Spleen (tissue), 7 donors: Measurements from ENCODE around the gene ERGIC1.

Source experiments
- POLR2A ChIP-seq, 3 donors: fragments of 450-650 bp; IDR thresholded peaks; one replicate each; pipeline ENCODE4 v1.5.1; 2017; ENCODE audit warnings: antibody characterized with exemption in 3 of 3, mild to moderate bottlenecking in 1 of 3
- POLR2AphosphoS5 ChIP-seq, 3 donors: sonication (generic); formaldehyde crosslinking; IDR thresholded peaks; one replicate each; pipeline ENCODE4 v1.5.1; 2017; ENCODE audit warnings: antibody characterized with exemption in 3 of 3
- TF ChIP-seq, protein P1 (sequence below), 11 experiments: fragments of 200-600 bp in 7 of 11; fragments of 450-650 bp in 4 of 11; sonication (generic) in 4 of 11; IDR thresholded peaks in 8 of 11; conservative IDR thresholded peaks in 3 of 11; 1 replicate in 7 of 11; 2 replicates in 4 of 11; pipeline versions ENCODE4 v1.4.0 to v1.8.0; 2016 to 2021; ENCODE audit warnings: antibody characterized with exemption in 11 of 11, inconsistent platforms in 4 of 11, mild to moderate bottlenecking in 1 of 11
- donor health status: DM: no; HTN: no; CAD: no; lungs with moderate emphysema.
- donor health status: DM: no; HTN: no; CAD: no.
- donor health status: DM: no; HTN: no; CAD: no.

DNA sequence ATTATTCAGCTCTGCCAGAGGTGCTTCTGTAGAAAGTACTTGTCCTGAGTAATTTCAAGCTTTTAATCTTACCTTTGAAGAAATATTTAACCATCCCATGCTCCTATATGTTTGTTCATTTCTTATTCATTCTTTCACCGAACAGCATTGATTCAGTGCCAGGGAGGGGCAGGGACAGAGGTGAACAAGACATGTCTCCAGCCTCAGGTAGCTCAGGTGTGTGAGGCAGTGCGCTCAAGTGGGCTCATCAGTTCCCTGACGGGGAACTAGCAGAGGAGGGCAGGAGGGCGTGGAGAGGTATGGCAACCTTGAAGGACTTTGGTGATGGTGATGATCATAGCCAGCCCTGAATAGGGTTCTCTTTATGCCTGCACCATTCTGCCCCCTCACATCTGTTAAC, 25.9 kb downstream of the ERGIC1 start:
- TF ChIP-seq, protein P1, sequence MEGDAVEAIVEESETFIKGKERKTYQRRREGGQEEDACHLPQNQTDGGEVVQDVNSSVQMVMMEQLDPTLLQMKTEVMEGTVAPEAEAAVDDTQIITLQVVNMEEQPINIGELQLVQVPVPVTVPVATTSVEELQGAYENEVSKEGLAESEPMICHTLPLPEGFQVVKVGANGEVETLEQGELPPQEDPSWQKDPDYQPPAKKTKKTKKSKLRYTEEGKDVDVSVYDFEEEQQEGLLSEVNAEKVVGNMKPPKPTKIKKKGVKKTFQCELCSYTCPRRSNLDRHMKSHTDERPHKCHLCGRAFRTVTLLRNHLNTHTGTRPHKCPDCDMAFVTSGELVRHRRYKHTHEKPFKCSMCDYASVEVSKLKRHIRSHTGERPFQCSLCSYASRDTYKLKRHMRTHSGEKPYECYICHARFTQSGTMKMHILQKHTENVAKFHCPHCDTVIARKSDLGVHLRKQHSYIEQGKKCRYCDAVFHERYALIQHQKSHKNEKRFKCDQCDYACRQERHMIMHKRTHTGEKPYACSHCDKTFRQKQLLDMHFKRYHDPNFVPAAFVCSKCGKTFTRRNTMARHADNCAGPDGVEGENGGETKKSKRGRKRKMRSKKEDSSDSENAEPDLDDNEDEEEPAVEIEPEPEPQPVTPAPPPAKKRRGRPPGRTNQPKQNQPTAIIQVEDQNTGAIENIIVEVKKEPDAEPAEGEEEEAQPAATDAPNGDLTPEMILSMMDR (IDR thresholded peaks at IDR 0.05 in 8 of 11, conservative IDR thresholded peaks at IDR 0.05 in 3 of 11), result no peak
- no peak for TF ChIP-seq POLR2A (IDR thresholded peaks at IDR 0.05)
- TF ChIP-seq POLR2AphosphoS5 (IDR thresholded peaks at IDR 0.05), result no peak
